Measurements from ENCODE around the gene SH3RF1. TPM values are rescaled to one million over a fixed set of nuclear protein-coding genes. Genes with fewer than 3 reads are reported as not detected.

The SH3RF1 gene
- total RNA-seq, 1 experiment from 2014 or later = 59.5 TPM

DNA sequence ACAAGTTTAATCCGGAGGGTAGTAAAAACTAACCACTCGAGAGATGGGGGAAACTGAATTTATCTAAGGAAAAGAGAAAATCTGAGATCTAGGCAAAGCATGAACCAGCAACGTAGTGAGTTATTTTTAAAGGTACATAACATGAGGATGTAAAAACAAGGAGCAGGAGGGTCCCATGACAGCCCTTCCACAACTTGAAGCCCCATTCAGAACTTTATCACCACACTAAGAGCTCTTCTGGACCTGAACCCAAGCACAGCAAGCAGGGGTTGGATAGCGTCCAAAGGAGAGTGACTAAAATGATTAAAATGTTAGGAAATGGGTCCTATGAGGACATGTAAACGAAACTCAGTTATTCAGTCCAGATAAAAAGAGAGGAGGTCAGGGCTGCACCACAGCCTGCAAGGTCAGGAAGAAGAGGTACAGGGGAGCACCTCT, 16.2 kb downstream of the SH3RF1 start:
- ChIA-PET RAD21 (ENCODE audit: low non-redundant PET in 1 of 2, low total read pairs in 2 of 2, uncharacterized antibody in 2 of 2, unreplicated experiment in 2 of 2) (interaction anchor here in 1 of 2 experiments (0.6 kb wide), 1 partner anchor 253 kb away, joined by 4 read pairs; no protein-coding TSS in a partner anchor), CTCF (no interaction called here), POLR2A (interaction anchor here (0.5 to 2.9 kb wide), 5 partner anchors 14 to 244 kb away, joined by 3 to 11 read pairs (median 5); partner anchors contain the start of gene CBR4)
- peaks cover 98% of the 10 kb centered on the region for H3K79me2 ChIP-seq (ENCODE audit: insufficient read depth, low read length)
- peak overlapping the region; percentile 10 to 44 for H3K4me3 ChIP-seq (replicated peaks in 1 of 2; ENCODE audit: low read depth in 1 of 2, low read length in 2 of 2)
- peaks cover 87 to 99% of the 10 kb centered on the region in 2 experiments for H3K4me1 ChIP-seq (ENCODE audit: control insufficient read depth in 1 of 2, insufficient read depth in 2 of 2, low read length in 2 of 2)
- H3K27ac ChIP-seq (ENCODE audit: low read depth, low read length) = peak overlapping the region; percentile 82
- H3K9me2 ChIP-seq (ENCODE audit: insufficient read depth) = no peaks in the 10 kb centered on the region
- peak overlapping the region; percentile 74 for H3K4me2 ChIP-seq (ENCODE audit: low read length)
- BruUV-seq (replicated peaks) = no TSS peak
- DNase-seq (ENCODE audit: low read depth, low spot score) (peak; percentile 62), ATAC-seq (peak; percentile 15)
- H2AFZ ChIP-seq (ENCODE audit: low read depth, low read length, poor library complexity, severe bottlenecking) = no peak overlapping the region
- intact Hi-C loops (cut with micrococcal nuclease) = loop anchor here (2.0 to 10.0 kb wide), 3 partner anchors 26 to 720 kb away; no protein-coding TSS in a partner anchor
- no peaks in the 10 kb centered on the region for H3K27me3 ChIP-seq (ENCODE audit: insufficient read depth, low read length)
- no peaks in the 10 kb centered on the region for H4K20me1 ChIP-seq (ENCODE audit: insufficient read depth)
- no peaks in the 10 kb centered on the region for H3K36me3 ChIP-seq (ENCODE audit: control insufficient read depth in 1 of 2, insufficient read depth in 2 of 2, low read length in 2 of 2)
- H3K9ac ChIP-seq (ENCODE audit: low read length) = peak overlapping the region; percentile 58
- H3K9me3 ChIP-seq (ENCODE audit: control insufficient read depth in 1 of 2, insufficient read depth in 1 of 2, low read depth in 1 of 2, low read length in 2 of 2) = no peaks in the 10 kb centered on the region
- TF ChIP-seq ZFX (IDR thresholded peaks at IDR 0.05) (no peak), RAD21 (IDR thresholded peaks at IDR 0.05; ENCODE audit: low read depth) (no peak), SIN3A (IDR thresholded peaks at IDR 0.05; ENCODE audit: low read depth) (no peak), TCF7L2 (IDR thresholded peaks at IDR 0.05; ENCODE audit: borderline replicate concordance, extremely low read depth, insufficient read depth, insufficient read length) (peak; percentile 41), FOSL1 (IDR thresholded peaks at IDR 0.05; ENCODE audit: low read depth) (peak; percentile 62), EZH2 (IDR thresholded peaks at IDR 0.05) (no peak), ZNF274 (IDR thresholded peaks at IDR 0.05; ENCODE audit: low read depth, low read length) (no peak), JUND (IDR thresholded peaks at IDR 0.05) (peak; percentile 63), POLR2A (IDR thresholded peaks at IDR 0.05; ENCODE audit: borderline replicate concordance, extremely low read depth, insufficient read depth, insufficient read length) (no peak), EGR1 (IDR thresholded peaks at IDR 0.05; ENCODE audit: low read depth) (no peak), CEBPB (IDR thresholded peaks at IDR 0.05; ENCODE audit: low read depth) (no peak), POLR2AphosphoS5 (IDR thresholded peaks at IDR 0.05; ENCODE audit: low read depth, low read length) (peak; percentile 30; the same call in 1 of the 2 replicates), CBX3 (IDR thresholded peaks at IDR 0.05; ENCODE audit: low read depth) (peak; percentile 61; the same call in 1 of the 2 replicates), ELF1 (IDR thresholded peaks at IDR 0.05; ENCODE audit: borderline replicate concordance, low read depth) (no peak), SRF (IDR thresholded peaks at IDR 0.05; ENCODE audit: low read depth) (no peak), EZH2phosphoT487 (IDR thresholded peaks at IDR 0.05; ENCODE audit: borderline replicate concordance) (no peak), SP1 (IDR thresholded peaks at IDR 0.05; ENCODE audit: low read depth) (peak; percentile 62)
- TF ChIP-seq, protein P1, sequence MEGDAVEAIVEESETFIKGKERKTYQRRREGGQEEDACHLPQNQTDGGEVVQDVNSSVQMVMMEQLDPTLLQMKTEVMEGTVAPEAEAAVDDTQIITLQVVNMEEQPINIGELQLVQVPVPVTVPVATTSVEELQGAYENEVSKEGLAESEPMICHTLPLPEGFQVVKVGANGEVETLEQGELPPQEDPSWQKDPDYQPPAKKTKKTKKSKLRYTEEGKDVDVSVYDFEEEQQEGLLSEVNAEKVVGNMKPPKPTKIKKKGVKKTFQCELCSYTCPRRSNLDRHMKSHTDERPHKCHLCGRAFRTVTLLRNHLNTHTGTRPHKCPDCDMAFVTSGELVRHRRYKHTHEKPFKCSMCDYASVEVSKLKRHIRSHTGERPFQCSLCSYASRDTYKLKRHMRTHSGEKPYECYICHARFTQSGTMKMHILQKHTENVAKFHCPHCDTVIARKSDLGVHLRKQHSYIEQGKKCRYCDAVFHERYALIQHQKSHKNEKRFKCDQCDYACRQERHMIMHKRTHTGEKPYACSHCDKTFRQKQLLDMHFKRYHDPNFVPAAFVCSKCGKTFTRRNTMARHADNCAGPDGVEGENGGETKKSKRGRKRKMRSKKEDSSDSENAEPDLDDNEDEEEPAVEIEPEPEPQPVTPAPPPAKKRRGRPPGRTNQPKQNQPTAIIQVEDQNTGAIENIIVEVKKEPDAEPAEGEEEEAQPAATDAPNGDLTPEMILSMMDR (IDR thresholded peaks at IDR 0.05 in 2 of 3, conservative IDR thresholded peaks at IDR 0.05 in 1 of 3; ENCODE audit: borderline replicate concordance in 1 of 3, insufficient read depth in 1 of 3, low read depth in 2 of 3, low read length in 2 of 3) = no peak
- TF ChIP-seq, protein P2, sequence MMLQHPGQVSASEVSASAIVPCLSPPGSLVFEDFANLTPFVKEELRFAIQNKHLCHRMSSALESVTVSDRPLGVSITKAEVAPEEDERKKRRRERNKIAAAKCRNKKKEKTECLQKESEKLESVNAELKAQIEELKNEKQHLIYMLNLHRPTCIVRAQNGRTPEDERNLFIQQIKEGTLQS (IDR thresholded peaks at IDR 0.05) = no peak
- TF ChIP-seq, protein P3, sequence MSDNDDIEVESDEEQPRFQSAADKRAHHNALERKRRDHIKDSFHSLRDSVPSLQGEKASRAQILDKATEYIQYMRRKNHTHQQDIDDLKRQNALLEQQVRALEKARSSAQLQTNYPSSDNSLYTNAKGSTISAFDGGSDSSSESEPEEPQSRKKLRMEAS (IDR thresholded peaks at IDR 0.05) = no peak
- TF ChIP-seq, protein P4, sequence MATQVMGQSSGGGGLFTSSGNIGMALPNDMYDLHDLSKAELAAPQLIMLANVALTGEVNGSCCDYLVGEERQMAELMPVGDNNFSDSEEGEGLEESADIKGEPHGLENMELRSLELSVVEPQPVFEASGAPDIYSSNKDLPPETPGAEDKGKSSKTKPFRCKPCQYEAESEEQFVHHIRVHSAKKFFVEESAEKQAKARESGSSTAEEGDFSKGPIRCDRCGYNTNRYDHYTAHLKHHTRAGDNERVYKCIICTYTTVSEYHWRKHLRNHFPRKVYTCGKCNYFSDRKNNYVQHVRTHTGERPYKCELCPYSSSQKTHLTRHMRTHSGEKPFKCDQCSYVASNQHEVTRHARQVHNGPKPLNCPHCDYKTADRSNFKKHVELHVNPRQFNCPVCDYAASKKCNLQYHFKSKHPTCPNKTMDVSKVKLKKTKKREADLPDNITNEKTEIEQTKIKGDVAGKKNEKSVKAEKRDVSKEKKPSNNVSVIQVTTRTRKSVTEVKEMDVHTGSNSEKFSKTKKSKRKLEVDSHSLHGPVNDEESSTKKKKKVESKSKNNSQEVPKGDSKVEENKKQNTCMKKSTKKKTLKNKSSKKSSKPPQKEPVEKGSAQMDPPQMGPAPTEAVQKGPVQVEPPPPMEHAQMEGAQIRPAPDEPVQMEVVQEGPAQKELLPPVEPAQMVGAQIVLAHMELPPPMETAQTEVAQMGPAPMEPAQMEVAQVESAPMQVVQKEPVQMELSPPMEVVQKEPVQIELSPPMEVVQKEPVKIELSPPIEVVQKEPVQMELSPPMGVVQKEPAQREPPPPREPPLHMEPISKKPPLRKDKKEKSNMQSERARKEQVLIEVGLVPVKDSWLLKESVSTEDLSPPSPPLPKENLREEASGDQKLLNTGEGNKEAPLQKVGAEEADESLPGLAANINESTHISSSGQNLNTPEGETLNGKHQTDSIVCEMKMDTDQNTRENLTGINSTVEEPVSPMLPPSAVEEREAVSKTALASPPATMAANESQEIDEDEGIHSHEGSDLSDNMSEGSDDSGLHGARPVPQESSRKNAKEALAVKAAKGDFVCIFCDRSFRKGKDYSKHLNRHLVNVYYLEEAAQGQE (IDR thresholded peaks at IDR 0.05; ENCODE audit: low read depth) = no peak
- TF ChIP-seq, protein P5, sequence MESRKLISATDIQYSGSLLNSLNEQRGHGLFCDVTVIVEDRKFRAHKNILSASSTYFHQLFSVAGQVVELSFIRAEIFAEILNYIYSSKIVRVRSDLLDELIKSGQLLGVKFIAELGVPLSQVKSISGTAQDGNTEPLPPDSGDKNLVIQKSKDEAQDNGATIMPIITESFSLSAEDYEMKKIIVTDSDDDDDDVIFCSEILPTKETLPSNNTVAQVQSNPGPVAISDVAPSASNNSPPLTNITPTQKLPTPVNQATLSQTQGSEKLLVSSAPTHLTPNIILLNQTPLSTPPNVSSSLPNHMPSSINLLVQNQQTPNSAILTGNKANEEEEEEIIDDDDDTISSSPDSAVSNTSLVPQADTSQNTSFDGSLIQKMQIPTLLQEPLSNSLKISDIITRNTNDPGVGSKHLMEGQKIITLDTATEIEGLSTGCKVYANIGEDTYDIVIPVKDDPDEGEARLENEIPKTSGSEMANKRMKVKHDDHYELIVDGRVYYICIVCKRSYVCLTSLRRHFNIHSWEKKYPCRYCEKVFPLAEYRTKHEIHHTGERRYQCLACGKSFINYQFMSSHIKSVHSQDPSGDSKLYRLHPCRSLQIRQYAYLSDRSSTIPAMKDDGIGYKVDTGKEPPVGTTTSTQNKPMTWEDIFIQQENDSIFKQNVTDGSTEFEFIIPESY (IDR thresholded peaks at IDR 0.05; ENCODE audit: extremely low read depth, insufficient replicate concordance, low read length) = no peak
